ENCODE data around the gene TEKTIP1. TPM values are rescaled to one million over a fixed set of nuclear protein-coding genes. Genes with fewer than 3 reads are reported as not detected.

TEKTIP1 gene
- total RNA-seq, 4 donors from 2014 or later: 1.4 TPM; not detected in 3

DNA sequence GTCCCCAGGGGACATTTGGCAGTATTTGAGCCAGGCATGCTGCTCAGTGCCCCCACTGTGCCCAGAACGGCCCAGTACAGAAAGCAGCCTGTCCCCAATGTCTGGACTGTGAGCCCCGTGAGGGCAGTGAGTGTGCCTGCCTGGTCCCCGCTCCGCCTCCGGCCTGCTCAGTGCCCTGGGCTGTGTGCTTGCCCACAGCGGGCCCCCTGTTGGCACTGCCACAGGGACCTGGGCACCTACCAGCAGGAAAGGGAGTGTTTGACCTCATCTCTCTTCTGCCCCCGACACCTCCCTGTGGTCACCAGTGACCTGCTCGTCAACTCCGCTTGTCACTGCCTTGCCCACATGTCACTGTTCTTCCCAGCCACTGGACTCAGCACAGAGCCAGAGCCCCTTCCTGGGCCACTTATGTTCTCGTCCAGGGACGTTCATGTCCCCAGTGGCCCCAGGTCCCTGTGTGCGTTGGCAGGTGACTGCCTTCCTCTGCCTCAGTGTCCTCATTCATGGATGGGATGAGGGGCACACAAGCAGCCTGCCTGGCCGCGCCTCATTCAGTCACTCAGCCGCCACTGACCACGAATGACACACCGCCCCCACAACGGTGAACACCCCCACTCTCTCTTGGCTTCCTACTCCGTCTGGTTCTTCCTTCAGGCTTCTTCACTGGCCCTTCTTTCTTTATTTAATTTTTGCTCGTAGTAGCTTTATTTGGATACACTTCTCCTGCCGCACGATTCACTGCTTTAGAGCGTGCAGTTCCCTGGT, 30.0 kb upstream of the TEKTIP1 start:
- TF ChIP-seq, protein P1, sequence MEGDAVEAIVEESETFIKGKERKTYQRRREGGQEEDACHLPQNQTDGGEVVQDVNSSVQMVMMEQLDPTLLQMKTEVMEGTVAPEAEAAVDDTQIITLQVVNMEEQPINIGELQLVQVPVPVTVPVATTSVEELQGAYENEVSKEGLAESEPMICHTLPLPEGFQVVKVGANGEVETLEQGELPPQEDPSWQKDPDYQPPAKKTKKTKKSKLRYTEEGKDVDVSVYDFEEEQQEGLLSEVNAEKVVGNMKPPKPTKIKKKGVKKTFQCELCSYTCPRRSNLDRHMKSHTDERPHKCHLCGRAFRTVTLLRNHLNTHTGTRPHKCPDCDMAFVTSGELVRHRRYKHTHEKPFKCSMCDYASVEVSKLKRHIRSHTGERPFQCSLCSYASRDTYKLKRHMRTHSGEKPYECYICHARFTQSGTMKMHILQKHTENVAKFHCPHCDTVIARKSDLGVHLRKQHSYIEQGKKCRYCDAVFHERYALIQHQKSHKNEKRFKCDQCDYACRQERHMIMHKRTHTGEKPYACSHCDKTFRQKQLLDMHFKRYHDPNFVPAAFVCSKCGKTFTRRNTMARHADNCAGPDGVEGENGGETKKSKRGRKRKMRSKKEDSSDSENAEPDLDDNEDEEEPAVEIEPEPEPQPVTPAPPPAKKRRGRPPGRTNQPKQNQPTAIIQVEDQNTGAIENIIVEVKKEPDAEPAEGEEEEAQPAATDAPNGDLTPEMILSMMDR (IDR thresholded peaks at IDR 0.05): no peak
- no peak for ATAC-seq (ENCODE audit: low FRiP score)

DNA sequence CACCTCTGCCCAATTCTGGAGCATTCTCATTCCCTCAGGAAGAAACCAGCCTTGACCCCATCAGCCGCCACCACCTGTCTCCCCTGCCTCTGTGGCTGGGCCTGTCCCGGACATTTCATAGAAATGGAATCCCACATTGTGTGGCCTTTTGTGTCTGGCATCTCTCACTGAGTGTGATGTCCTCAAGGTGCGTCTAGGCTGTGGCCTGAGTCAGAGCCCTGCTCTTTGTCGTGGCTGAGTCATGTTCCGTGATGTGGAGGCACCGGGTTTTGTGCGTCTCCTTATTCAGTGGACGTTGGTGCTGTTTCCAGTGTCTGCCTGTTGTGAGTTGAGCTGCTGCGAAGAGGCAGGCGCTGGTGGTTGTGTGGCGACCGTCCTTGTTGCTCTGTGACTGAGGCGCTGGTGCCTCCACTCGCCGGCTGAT, 29.4 kb upstream of the TEKTIP1 start:
- ATAC-seq (ENCODE audit: low FRiP score) (no peak), DNase-seq (ENCODE audit: low spot score) (no peak)
- TF ChIP-seq, protein P1 (IDR thresholded peaks at IDR 0.05): no peak

More for the DNA sequence above, 30.0 kb upstream of the TEKTIP1 start:
- DNase-seq (ENCODE audit: low spot score): no peak

DNA sequence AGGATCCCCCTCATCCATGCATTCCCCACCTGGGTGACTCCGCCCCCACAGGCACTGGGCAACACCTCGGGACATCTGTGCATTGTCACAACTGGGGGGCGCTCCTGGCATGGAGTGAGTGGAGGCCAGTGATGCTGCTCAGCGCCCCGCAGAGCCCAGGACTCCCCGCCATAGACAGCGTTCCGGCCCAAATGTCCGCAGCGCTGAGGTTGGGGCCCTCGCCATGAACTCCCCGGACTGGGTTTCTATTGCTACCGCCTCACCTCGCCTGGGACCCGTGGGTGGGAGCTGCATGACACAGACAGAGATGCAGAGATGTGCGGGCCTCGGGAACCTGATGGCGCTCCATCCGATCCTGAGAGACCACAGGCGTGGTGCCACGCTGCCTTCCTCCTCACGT, 28.2 kb upstream of the TEKTIP1 start:
- TF ChIP-seq, protein P1 (IDR thresholded peaks at IDR 0.05): no peak
- ATAC-seq (ENCODE audit: low FRiP score) (no peak), DNase-seq (ENCODE audit: low spot score) (no peak)

DNA sequence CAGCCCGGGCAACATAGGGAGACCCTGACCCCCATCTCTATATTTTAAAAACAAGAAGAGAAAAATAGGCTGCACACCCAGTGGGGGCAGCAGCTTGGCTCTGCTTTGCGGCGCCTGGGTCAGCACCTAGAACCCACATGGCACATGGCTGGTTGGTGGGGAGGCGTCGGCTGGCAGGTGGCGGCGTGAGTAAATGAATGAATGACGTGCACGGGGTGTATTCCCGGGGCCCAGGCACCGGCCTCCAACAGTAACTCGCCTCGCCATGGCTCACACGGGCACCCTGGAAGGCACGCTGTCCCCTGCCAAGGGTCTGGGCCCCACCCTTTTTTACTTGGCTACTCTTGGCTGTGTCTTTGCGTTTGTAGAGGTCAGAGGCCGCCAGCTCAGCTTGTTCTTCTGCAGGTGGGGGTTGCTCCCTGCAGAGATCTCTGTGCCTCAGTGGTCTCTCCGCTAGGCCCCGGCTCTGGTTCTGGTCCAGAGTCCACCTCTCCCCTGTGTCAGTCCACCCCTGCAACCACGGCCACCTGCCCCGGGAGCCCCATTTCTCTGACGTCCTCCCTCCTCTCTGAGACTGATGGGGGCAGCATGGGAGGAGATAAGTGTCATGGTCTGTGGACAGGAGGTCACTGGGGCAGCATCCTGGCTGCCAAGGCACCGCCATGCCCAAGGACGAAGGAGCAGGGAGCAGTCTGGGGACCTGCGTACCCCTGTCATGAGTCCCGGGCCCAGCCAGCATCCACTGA, 27.3 kb upstream of the TEKTIP1 start:
- TF ChIP-seq, protein P1 (IDR thresholded peaks at IDR 0.05): no peak
- DNase-seq (ENCODE audit: low spot score) (no peak), ATAC-seq (ENCODE audit: low FRiP score) (no peak)

DNA sequence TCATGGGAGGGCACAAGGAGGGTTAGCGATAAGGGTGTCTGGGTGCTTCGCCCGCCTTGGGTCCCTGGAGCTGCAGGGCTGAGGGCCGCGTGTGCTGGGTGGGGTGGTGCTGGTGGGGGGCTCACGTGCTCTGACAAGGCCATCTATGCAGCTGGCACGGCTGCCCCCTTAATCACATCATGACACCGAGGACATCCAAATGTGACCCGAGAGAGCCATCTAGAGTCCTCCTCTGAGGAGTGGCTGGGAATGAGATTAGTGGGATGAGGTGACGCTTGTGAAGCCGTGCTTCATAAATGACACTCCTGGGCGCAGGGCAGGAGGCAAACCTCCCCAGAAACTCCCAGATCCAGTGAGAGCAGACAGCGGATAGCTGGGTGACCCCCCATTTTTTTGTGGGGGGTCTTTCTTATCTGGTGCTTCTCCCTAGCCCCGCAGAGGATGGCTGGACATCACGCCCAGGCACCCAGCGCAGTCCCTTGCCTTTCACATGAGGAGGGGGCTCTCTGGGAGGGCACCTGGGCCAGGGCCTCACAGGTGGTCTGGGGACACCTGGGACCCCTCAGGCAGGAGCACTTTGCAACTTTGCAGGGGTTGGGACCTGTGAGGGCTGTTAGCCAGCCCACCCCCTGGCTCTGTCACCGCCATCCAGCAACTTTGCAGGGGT, 26.3 kb upstream of the TEKTIP1 start:
- DNase-seq (ENCODE audit: low spot score) (no peak), ATAC-seq (ENCODE audit: low FRiP score) (no peak)
- TF ChIP-seq, protein P1 (IDR thresholded peaks at IDR 0.05): no peak

DNA sequence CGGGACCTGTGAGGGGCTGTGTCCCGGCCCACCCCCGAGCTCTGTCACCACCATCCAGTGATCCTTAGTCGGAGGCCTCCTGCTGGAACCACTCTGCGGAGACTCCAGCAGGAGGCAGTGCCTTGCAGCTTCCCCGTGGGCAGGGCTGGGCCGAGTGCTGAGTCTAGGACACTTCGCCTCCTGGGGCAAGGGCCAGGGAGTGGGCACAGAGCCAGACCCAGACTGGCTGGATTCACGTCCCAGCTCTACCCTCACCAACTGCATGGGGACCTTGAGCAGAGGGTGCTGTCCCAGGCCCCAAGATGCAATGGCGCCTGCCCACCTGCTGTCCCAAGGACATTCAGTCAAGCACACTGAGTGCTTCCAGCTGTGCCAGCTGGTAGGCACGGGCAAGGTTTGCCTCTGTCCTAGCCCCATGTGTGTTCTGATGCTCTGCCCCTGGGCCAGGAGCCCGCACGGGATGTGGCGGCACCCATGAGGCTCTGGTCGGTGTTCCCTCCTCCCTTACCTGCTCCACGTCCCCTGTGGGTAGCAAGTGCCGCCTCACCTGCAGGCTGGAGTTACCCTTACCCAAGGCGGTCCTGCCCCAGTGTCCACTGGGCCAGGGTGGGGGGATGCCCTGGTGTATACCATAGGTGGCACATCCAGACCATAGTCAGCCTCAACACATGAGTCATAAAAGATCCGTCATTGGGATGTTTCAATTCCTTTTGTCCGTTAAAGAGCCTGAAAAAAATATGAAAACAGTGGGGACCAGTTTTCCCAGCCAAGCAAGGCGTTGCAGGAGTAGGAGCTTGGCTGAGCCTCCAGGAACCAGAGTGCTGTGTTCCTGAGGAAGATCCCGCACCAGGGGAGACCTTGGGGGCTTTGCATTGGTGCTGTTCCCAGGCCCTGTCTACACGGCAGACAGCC, 25.5 kb upstream of the TEKTIP1 start:
- TF ChIP-seq, protein P1 (IDR thresholded peaks at IDR 0.05): no peak
- no peak for ATAC-seq (ENCODE audit: low FRiP score)
- no peak for DNase-seq (ENCODE audit: low spot score)
